KOPT-K1 (cell line): ENCODE results near the gene PFN3.

Experiments used
- H3K27ac ChIP-seq: fragments of 200-600 bp; sonication (generic); 2 replicates; pipeline ENCODE4 v1.5.1; 2016; ENCODE audit warnings: antibody characterized with exemption, mild to moderate bottlenecking, low read depth, low read length; ENCODE audit not compliant: poor library complexity, severe bottlenecking
- H3K36me3 ChIP-seq: fragments of 200-600 bp; sonication (generic); 2 replicates; pipeline ENCODE4 v1.5.1; 2017; ENCODE audit warnings: antibody characterized with exemption, mild to moderate bottlenecking, low read length, moderate library complexity; ENCODE audit not compliant: insufficient read depth
- H3K9me3 ChIP-seq: fragments of 200-600 bp; sonication (generic); 2 replicates; pipeline ENCODE4 v1.5.1; 2017; ENCODE audit warnings: antibody characterized with exemption, low read length, mild to moderate bottlenecking; ENCODE audit not compliant: insufficient read depth, poor library complexity, severe bottlenecking

The PFN3 gene

GRCh38 chr5:177396807-177397206, 3.7 kb downstream of the PFN3 start:
- no peak overlapping the region for H3K27ac ChIP-seq
- no peaks in the 10 kb centered on the region for H3K36me3 ChIP-seq
- H3K9me3 ChIP-seq, result no peaks in the 10 kb centered on the region

DNA sequence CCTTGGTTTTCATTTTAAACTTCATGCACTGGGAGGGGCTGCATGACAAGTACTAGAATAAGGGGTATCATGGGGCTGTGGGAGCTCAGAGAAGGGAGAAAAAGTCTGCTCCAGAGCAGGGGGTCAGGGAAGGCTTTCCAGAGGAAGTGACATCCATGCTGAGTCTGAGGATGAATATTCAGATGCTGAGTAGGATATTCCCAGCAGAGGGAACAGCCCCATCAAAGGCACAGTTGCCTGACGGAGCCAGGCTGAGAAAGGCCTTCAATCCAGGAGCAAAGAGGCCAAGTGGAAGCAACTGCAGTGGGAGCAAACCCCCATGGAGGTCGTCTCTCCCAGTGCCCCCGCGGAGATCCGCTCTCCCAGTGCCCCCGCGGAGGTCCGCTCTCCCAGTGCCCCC, 4.4 kb downstream of the PFN3 start:
- no peak overlapping the region for H3K27ac ChIP-seq
- no peaks in the 10 kb centered on the region for H3K36me3 ChIP-seq
- no peaks in the 10 kb centered on the region for H3K9me3 ChIP-seq

- no peak overlapping the region for H3K27ac ChIP-seq
- H3K9me3 ChIP-seq, result no peaks in the 10 kb centered on the region
- no peaks in the 10 kb centered on the region for H3K36me3 ChIP-seq
These were observed 6.5 kb downstream of the PFN3 start for GRCh38 chr5:177393990-177394389.

GRCh38 chr5:177393206-177393765, 7.2 kb downstream of the PFN3 start:
- Histone ChIP-seq H3K9me3 (no peaks in the 10 kb centered on the region), H3K27ac (no peak overlapping the region), H3K36me3 (no peaks in the 10 kb centered on the region)

DNA sequence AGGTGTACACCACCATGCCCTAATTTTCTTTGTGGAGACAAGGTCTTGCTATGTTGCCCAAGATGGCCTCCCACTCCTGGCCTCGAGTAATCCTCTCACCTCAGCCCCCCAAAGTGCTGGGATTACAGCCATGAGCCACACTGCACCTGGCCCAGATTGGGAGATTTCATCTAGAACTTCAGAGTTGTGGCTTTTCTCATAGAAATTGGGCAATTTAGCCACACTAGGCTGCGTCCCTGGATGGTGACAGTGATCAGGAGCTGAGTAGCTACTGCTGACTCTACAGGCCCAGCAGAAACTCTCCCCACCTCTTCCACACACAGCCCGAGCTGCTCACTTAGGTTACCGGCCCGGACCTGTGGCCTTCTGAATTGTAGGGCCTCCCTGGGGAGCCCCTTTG, 7.7 kb downstream of the PFN3 start:
- Histone ChIP-seq H3K9me3 (no peaks in the 10 kb centered on the region), H3K36me3 (no peaks in the 10 kb centered on the region), H3K27ac (no peak overlapping the region)

GRCh38 chr5:177390363-177391300, 9.8 kb downstream of the PFN3 start:
- H3K36me3 ChIP-seq, result no peaks in the 10 kb centered on the region
- H3K9me3 ChIP-seq, result no peaks in the 10 kb centered on the region
- H3K27ac ChIP-seq, result no peak overlapping the region

GRCh38 chr5:177389241-177390169, 11.0 kb downstream of the PFN3 start:
- no peak overlapping the region for H3K27ac ChIP-seq
- no peaks in the 10 kb centered on the region for H3K9me3 ChIP-seq
- no peaks in the 10 kb centered on the region for H3K36me3 ChIP-seq

- Histone ChIP-seq H3K27ac (no peak overlapping the region), H3K9me3 (no peaks in the 10 kb centered on the region), H3K36me3 (no peaks in the 10 kb centered on the region)
These were observed 11.9 kb downstream of the PFN3 start for GRCh38 chr5:177388521-177389052.

- no peaks in the 10 kb centered on the region for H3K9me3 ChIP-seq
- no peaks in the 10 kb centered on the region for H3K36me3 ChIP-seq
- H3K27ac ChIP-seq, result no peak overlapping the region
These were observed 13.1 kb downstream of the PFN3 start for GRCh38 chr5:177387405-177387804.

GRCh38 chr5:177386542-177386941, 13.9 kb downstream of the PFN3 start:
- H3K27ac ChIP-seq, result no peak overlapping the region
- H3K36me3 ChIP-seq, result no peaks in the 10 kb centered on the region
- no peaks in the 10 kb centered on the region for H3K9me3 ChIP-seq

GRCh38 chr5:177385720-177386119, 14.7 kb downstream of the PFN3 start:
- no peak overlapping the region for H3K27ac ChIP-seq
- no peaks in the 10 kb centered on the region for H3K9me3 ChIP-seq

GRCh38 chr5:177384134-177384533, 16.3 kb downstream of the PFN3 start, which contains the start of gene SLC34A1:
TSS of gene SLC34A1 (plus strand) at chr5:177384434. CDS start at chr5:177385742, 1,308 bp downstream.
- H3K36me3 ChIP-seq, result no peaks in the 10 kb centered on the region
- no peak within 1 kb of the TSS for H3K27ac ChIP-seq
- H3K9me3 ChIP-seq, result no peaks in the 10 kb centered on the region

More at GRCh38 chr5:177385720-177386119, 14.7 kb downstream of the PFN3 start:
- no peaks in the 10 kb centered on the region for H3K36me3 ChIP-seq

- no peak overlapping the region for H3K27ac ChIP-seq
- no peaks in the 10 kb centered on the region for H3K9me3 ChIP-seq
- no peaks in the 10 kb centered on the region for H3K36me3 ChIP-seq
These were observed 17.3 kb downstream of the PFN3 start for GRCh38 chr5:177383181-177383580.

- Histone ChIP-seq H3K9me3 (no peaks in the 10 kb centered on the region), H3K36me3 (no peaks in the 10 kb centered on the region), H3K27ac (no peak overlapping the region)
These were observed 17.9 kb downstream of the PFN3 start for GRCh38 chr5:177382423-177383029.
